ENCODE measurements around the gene FBXO5.
A peak's percentile ranks its signal among the peaks of the same experiment; 100 is the strongest.
"Not testable (repeated sequence)": the region's sequence is repeated elsewhere in the genome, so short reads cannot be mapped to it uniquely, and the experiment has no call there.

Gene FBXO5, protein sequence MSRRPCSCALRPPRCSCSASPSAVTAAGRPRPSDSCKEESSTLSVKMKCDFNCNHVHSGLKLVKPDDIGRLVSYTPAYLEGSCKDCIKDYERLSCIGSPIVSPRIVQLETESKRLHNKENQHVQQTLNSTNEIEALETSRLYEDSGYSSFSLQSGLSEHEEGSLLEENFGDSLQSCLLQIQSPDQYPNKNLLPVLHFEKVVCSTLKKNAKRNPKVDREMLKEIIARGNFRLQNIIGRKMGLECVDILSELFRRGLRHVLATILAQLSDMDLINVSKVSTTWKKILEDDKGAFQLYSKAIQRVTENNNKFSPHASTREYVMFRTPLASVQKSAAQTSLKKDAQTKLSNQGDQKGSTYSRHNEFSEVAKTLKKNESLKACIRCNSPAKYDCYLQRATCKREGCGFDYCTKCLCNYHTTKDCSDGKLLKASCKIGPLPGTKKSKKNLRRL

DNA sequence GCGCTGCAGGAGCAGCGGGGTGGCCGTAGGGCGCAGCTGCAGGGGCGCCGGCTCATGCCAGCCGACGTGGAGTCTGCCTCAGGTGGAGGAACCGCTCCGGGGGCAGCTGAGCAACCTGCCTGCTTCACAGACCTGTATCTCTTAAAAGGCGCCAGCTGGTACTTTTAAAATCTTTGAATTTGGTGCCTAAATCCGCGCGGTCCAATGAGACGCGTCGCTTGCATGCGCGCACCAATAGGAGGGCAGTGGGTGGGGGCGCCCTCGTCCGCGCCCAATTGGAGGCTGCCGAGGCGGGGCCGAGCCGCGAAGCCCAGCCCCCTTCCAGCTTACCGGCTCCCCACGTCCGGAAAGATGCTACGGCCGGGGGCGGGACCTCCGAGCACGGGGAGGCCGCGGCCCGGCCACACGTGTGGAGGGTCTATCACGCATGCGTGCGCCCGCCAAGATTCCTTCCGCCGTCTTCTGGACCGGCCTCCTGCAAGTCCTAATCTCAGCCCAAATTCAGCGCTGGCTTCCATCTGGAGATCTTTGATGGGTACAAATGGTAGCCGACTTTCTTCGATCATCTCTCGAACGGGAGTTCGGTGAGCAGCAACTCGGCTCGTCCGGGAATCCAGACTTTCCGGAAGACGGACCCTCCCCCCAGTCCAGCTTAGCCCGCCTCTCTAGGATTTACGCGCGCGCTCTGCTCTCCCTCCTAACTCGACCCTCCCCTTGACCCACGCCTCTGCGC is at the start of gene FBXO5:
Gene FBXO5 (minus strand): TSS at position 138 of the 733 bp plus-strand sequence. CDS start 82 bp downstream, at position 56.
- peak; percentile 97 for DNase-seq (ENCODE audit: low read depth)

DNA sequence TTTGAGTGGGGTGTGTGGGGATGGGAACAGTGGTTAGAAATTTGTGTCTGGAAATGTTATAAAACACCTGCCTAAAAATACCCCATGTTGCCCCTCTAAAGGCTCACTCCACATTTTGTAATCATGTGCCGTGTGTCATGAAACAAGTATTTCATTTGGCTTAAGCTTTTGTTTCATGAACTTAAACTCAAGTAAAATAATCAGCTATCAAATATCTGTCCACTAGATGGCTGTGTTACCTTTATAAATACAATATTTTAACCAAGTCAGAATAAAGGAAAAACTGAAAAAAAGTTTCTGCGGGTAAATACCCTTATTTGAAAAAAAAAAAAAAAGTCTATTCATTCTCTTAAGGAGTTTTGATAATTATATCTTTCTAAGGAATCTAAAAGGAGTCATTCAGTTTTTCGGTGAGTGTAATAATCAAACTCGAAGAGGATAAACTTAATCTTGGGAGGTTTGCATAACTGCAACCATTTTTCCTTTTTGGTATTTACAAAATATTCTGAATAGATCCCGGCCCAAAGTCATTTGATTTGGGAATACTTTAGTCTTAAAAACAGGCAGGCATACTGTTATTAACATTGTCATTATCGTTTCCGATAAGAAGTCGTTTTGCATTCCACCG is 49.5 kb upstream of the FBXO5 start:
- DNase-seq (ENCODE audit: low read depth): no peak

DNA sequence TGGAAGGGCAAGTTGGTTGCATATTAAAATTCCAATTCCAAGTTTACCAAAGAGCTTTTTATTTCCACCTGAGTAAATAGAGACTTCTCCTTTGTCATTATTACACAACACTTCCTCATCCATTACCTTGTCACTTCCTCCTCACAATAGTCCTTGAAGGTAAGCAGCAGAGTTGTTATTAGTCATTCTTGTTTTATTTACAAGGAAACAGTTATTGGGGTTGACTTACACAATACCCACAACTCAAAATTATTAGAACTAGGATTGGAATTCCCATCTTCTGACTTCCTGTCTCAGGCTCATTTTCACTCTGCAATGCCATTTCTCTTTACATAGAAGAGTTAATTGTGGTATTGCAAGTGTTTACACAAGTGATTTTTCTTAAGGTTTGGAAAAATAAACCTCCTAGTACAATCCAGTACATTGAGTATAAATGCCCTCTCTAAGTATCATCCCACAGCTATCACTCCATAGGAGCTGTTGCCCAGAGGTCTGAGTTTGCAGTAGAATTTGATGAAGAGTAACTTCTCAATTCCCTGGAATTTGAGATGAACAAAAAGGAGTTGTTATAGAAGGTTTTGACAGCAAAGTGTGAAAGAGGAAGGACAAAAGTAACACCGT is 48.6 kb upstream of the FBXO5 start:
- DNase-seq (ENCODE audit: low read depth): no peak

DNA sequence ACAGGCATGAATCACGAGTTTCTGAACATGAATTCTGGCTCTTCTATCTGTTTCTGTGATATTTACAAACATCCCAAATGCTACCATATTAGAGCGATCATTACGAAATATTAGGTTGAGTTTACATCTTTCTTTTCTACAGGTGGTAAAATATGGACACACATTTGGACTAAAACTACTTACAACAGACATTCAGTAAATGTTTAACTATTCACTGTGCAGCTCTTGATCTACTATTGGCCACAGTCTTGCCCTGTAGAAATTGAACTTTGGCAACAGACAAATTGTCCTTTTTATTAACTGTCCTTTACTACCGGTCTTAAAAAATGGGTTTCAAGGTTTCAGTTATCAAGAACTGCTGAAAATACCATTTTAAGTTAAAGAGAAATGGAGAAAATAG is 46.1 kb upstream of the FBXO5 start:
- no peak for DNase-seq (ENCODE audit: low read depth)

DNA sequence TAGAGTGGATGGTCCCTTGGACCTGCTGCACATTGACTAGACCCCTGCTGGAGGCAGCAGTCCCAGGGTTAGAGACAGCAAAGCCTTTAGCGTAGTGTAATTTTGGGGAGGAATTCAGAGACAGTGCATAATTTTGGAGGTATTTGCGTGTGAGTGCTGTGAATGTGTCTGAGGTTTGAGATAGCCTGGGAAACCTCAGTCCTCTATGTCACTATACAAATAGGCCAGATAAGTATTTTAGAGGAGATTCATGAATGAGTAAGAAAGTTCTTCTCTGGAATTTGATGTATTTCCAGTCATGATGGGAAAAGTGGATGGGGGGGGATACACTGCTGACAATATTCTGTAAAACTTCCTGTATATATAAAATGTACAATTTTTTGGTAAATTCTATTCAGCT is 45.4 kb upstream of the FBXO5 start:
- no peak for DNase-seq (ENCODE audit: low read depth)

DNA sequence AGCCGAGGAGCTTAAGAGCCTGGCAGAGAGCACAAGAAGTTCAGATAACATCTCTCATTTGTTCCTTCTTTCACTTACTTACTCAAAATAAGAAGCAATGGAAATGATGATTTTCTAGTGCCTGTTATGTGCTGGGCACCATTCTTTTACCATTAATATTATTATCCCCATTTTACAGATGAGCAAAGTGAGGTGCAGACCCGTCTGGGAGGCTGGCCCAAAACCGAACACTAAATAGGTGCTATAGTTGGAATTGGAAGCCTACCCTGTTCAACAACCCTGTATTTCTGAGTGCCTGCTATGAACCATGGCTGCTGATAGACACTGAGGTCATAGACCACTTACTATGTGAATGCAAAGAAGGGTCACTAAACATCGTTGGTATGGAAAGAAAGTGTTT is 44.6 kb upstream of the FBXO5 start:
- no peak for DNase-seq (ENCODE audit: low read depth)

DNA sequence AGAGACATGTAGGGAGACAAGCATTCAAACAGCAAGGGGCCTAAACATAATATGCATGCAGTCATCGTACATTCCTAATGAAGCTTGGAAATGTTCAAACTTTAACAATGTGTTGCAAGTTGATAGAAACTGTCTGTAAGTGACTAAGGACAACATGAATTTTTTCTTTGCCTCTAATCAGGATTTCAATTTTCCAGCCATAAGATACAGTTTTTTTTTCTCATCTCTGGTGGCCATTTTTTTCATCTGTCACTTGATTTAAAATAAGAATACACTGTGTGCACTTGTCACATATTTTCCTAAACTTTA is 41.8 kb upstream of the FBXO5 start:
- DNase-seq (ENCODE audit: low read depth): no peak

DNA sequence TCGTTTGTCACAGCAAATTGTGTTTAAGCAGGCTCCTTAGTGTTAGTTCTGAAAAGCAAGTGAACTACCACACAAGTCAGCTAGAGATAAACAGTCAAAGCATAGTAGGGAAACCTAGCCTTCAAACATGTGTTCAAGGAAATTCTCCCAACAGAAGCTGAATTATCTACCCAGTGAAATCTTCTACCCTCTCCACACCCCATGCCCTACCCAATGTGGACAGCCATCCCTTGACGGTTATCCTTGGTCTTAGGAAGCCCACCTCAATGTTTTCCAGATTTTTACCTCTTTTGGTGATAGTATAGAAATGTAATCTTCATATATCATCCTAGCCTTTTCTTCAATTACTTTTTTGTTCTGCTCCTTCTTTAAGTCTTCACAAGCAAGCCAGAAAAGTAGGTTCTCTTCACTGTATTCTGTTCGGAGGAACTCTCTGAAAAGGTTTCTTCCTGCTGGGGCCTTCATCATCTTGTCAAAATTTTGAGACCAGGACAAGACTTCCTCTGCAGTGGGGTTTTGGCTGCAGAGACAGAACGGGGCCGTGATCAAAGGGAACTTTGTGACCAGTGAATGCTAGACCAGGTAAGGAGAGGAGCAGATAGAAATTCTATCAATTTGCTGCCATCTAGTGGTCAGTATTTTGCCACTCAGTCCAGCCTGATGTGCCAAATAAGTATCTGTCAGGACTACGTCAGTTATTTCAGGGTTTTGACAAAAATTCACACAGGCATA is 41.3 kb upstream of the FBXO5 start:
- DNase-seq (ENCODE audit: low read depth): no peak

DNA sequence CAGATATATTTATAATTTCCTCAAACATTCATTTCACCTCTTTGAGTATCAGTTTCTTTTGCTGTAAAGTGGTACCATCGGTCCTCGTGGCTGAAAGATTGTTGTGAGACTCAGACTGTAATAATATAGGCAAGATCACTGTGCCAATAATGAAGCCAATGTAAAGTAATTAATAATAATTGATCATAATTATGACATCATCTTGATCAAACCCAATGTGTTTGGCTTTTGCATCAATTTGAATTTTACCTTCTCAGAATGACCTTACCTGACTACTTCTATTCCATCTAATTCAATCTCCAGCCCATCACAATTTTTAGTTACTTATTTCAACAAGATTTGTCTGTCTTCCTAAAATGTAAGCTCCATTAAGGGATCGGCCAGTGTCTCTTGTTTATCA is 35.5 kb upstream of the FBXO5 start:
- DNase-seq (ENCODE audit: low read depth): no peak

DNA sequence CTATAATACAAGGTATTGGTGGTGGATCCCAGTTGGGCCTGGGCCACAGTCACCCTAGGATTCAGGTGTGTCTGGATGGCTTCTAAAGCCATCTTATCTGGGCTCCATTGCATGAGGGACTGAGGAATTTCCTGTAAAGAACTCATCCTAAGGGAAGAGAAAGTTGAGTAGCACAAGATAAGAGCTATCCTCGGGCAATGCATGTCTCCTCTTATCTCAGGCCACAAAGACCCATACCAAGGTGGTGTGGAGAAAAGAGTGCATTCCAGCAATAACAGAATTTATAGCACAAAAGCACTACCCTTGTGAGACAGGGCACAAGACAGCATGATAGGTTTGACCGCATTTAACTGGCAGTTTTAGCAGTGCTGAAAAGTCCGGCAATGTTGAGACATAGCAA is 34.0 kb upstream of the FBXO5 start:
- no peak for DNase-seq (ENCODE audit: low read depth)

DNA sequence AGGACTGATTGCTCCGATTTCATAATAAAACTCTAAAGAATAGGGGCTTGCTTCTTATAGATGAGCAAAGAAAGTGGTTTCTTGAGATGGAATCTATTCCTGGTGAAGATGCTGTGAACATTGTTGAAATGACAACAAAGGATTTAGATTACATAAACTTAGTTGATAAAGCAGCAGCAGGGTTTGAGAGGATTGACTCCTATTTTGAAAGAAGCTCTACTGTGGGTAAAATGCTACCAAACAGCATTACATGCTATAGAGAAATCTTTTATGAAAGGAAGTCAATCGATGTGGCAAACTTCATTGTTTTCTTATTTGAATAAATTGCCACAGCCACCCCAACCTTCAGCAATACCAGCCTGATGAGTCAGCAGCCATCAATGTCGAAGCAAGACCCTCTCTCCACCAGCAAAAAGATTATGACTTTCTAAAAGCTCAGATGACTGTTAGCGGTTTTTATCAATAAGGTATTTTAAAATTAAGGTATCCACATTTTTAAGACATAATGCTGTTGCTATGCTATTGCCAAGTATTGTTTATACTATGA is 32.3 kb upstream of the FBXO5 start:
- no peak for DNase-seq (ENCODE audit: low read depth)

DNA sequence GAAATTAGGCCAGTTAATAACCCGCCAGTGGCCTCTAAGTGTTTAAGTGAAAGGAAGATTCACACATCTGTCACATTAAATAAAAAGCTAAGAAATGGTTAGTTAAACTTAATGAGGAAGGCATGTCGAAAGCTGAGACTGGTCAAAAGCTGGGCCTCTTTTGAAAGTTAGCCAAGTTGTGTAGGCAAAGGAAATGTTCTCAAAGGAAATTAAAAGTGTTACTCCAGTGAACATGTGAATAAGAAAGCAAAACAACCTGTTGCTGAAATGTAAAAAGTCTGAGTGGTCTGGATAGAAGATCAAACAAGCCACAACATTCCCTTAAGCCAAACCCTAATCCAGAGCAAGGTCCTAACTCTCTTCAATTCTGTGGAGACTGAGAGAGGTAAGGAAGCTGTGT is 30.6 kb upstream of the FBXO5 start:
- DNase-seq (ENCODE audit: low read depth): no peak

DNA sequence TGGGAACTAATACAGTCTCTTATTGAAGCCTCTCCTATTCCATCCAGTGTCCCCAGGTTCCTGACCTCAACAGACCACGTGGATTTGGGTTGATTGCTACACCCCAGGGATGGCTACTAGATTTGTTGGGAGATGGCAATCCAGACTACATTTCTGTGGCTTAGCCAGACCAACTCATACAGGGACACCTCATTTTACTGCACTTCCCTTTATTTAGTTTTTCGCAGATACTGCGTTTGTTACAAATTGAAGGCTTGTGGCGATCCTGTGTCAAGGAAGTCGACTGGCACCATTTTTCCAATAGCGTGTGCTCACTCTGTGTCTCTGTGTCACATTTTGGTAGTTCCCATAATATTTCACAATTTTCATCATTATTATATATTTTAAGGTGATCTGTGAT is 30.0 kb upstream of the FBXO5 start:
- DNase-seq (ENCODE audit: low read depth): no peak

DNA sequence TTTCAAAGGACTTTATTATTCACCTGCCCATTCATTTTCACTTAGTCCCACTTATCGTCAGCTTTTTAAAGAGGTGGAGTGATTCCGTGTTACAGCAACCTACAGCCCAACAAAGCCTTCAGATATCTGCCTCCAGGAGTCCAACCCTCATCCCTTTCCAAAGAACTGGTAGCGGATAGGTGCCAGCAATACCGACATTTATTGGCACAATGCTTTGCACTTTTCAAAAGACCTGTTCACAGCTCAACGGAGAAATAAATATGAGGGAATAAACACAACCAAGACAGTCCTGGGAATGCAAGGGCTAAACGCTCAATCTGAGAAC is 20.5 kb upstream of the FBXO5 start:
- DNase-seq (ENCODE audit: low read depth): no peak

DNA sequence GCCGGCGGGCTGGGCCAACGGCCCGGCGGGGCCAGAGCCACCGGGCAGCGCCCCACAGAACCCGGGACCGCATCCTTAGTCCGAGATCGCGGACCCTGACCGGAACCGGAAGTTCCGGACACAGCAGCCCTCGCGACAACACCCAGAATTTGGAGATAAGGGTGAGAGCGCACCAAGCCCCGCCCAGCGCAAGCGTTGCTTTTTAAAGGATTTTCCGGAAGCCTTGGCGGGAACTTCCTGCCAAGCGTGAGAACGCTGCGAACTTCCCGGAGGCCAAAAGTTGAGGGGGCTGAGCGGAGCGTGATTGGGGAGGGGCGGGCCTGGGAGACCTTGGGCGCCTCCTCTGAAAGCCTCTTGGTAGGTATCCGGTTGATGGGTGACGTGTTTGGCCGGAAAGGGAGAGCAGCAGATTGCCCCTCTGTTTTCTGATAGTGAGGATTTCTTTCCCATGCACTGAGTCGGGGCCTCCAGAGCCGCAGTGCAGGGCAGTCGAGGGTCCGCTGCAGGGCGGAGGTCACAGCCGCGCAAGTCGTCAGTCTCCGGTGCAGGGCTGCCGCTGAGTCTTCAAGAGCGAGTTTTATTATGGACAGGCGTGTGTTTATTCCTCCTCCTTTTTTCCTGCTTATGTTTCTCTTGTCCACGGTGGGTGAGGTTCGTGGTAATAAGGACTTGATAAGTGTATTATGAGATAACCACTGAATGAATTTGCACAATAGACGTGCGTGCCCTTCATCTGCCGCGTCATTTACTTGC is 19.9 kb upstream of the FBXO5 start, which contains the start of gene MTRF1L:
Gene MTRF1L (minus strand): TSS at position 97 of the 753 bp plus-strand sequence. CDS start 24 bp downstream, at position 73.
- peak; percentile 76 for DNase-seq (ENCODE audit: low read depth)

DNA sequence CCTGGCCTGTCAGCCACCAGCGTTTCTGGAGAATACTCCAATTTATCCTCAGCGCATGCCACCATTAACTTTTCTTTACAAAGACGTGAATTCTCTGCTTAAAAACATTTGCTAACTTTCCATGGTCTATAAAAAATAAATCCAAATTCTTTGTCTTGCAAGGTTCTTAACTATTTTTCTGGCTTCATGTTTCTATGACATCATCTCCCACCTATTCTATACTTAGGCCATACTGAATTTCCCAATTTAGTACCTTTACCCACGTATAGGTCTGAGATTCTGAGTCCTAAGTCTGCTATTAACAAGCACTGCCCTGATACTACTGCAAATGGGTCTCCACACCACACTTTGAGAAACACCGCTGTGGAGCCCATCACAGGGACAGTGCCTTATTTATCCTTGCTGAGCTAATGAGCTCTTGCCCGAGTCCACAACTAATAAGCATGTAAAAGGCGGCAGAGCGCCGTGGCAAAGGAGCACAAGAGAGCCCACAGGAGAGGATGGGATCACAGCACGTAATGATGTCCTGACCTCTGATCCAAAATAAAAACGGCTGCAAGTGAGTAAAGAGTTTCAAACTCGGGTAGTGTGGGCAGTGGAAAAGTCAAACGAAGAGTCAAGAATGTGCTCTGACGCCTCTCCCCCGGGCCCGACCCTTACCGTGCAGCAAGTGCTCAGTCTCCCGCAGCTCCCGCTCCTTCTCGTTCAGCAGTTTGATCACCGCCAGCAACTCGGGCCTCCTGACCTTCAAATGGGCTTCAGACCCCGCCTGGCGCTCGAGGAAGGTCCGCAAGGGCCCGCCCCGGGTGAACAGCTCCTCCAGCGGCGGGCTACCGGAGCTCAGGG is 19.1 kb upstream of the FBXO5 start:
- no peak for DNase-seq (ENCODE audit: low read depth)

DNA sequence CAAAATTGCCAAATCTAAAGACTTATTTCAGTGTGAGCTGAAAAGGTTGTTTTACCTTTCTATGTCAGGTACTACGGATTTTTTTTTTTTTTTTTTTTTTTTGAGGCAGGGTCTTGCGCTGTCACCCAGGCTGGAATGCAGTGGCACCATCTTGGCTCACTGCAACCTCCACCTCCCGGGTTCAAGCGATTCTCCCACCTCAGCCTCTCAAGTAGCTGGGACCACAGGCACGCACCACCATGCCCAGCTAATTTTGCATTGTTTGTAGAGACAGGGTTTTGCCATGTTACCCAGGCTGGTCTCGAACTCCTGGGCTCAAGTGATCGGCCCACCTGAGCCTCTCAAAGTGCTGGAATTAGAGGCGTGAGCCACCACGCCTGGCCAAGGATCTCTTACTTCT is 17.9 kb upstream of the FBXO5 start:
- not testable (repeated sequence) for DNase-seq (ENCODE audit: low read depth)

DNA sequence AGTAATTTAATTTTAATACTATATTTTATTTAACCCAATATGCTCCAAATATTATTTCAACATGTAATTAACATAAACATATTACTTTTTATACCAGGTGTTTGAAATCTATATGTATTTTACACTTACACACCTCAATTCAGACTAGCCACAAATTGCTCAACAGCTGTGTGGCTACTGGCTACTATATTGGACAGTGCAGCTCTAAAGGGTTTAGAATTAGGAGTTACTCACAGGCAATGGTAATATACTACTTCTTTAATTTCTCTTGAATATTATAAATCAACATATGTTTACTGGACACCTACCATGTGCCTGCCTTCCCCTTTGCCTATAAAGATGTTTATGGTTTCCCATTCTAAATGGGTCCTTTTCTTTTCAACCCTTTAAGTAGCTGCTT is 17.4 kb upstream of the FBXO5 start:
- DNase-seq (ENCODE audit: low read depth): no peak

DNA sequence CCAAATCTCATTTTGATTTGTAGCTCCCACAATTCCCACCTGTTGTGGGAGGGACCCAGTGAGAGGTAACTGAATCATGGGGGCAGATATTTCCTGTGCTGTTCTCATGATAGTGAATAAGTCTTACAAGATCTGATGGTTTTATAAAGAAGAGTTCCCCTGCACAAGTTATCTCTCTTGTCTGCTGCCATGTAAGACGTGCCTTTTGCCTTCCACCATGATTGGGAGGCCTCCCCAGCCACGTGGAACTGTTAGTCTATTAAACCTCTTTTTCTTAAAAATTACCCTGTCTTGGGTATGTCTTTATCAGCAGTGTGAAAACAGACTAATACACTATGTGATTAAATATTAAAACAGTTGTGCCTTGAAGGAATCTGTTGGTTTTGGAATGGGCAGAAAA is 16.7 kb upstream of the FBXO5 start:
- DNase-seq (ENCODE audit: low read depth): not testable (repeated sequence)

DNA sequence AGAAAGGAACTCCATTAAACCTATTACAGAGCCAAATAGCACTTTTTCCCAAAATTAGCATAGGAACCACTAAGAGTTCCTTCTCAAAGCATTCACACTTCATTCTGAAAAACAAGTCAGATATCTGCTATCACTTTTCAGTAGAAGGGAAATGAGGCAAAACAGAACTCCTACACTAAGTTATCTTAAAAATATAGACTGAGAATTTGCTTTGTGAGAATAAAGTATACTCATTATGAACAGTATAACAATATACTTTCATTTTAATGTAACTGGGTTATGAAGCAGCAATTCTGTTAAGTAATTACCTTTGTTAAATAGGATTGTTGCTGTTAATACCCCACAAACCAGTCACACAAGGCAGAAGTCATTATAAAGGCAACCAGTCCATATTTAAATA is 11.0 kb upstream of the FBXO5 start:
- DNase-seq (ENCODE audit: low read depth): no peak
